Thoracic aorta (tissue), 2 donors: ENCODE data around the gene IP6K3. TPM values are rescaled to one million over a fixed set of nuclear protein-coding genes. Genes with fewer than 3 reads are reported as not detected.

Experiments
- ATAC-seq: fragments of 150-250 bp; one replicate; pipeline ENCODE4 v1.8.0; 2017; ENCODE audit warnings: low read depth; ENCODE audit not compliant: insufficient number of reproducible peaks, low FRiP score
- DNase-seq: peaks from one replicate; pipeline ENCODE4 v3.0.0-alpha.2; 2020; ENCODE audit warnings: low spot score
- H3K27ac ChIP-seq, 2 donors: fragments of 200-600 bp; sonication (generic); 1 replicate in 1 of 2; 2 replicates in 1 of 2; pipeline ENCODE4 v1.5.1; 2016; ENCODE audit warnings: mild to moderate bottlenecking in 2 of 2, moderate library complexity in 2 of 2
- H3K27me3 ChIP-seq: fragments of 200-600 bp; sonication (generic); replicated peaks from 2 replicates; pipeline ENCODE4 v1.6.0; 2016; ENCODE audit warnings: mild to moderate bottlenecking; ENCODE audit not compliant: insufficient read depth
- H3K36me3 ChIP-seq: fragments of 200-600 bp; sonication (generic); one replicate; pipeline ENCODE4 v1.5.1; 2016
- H3K4me1 ChIP-seq, 2 donors: fragments of 200-600 bp; sonication (generic); 1 replicate in 1 of 2; 2 replicates in 1 of 2; pipeline versions ENCODE4 v1.5.1 to v1.6.0; 2016; ENCODE audit warnings: low read depth in 2 of 2, mild to moderate bottlenecking in 1 of 2; ENCODE audit not compliant: control insufficient read depth in 1 of 2
- H3K4me3 ChIP-seq: fragments of 200-600 bp; sonication (generic); 2 replicates; pipeline ENCODE4 v1.5.1; 2016; ENCODE audit warnings: mild to moderate bottlenecking
- H3K9me3 ChIP-seq: fragments of 200-600 bp; sonication (generic); 2 replicates; pipeline ENCODE4 v1.5.1; 2016
- total RNA-seq, 2 donors: library from RNA; depleted of rRNA; stranded (reverse); fragments of >200 nt; gene quantifications; one replicate each; pipeline versions ENCODE4 v1.1.0 to v1.2.3, GENCODE V29; 2016
- TF ChIP-seq, protein P1 (sequence below): fragments of 200-600 bp; sonication (generic); IDR thresholded peaks from one replicate; pipeline ENCODE4 v1.5.1; 2019; ENCODE audit warnings: antibody characterized with exemption

The IP6K3 gene
- total RNA-seq, 2 donors from 2014 or later: 0.27 to 0.56 TPM

DNA sequence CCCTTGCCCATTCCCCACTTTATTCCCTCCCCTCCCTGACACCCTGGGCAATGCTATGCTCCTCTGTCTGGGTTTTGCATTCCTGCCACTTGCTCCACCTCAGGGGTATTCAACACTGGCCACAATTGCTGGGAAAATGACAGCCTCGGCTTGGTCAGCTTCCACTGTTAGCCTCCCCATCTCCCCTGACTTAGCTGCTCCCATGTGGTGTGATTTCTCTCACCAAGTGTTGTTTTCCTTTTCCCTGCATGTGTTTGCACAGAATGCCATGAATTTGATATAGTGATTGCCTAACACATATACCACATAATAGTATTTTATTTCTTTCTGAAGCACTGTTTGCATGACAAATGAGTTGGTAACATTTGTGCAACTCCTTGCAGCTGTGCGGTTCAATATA lies 43.7 kb upstream of the IP6K3 start:
- no peak for ATAC-seq
- DNase-seq: no peak
- no peaks in the 10 kb centered on the region for H3K36me3 ChIP-seq

GRCh38 chr6:33789550-33789895 lies 42.8 kb upstream of the IP6K3 start:
- Histone ChIP-seq H3K9me3 (no peaks in the 10 kb centered on the region), H3K4me3 (peak overlapping the region; percentile 88)
- ATAC-seq: no peak

More for the DNA sequence above, 43.7 kb upstream of the IP6K3 start:
- TF ChIP-seq, protein P1, sequence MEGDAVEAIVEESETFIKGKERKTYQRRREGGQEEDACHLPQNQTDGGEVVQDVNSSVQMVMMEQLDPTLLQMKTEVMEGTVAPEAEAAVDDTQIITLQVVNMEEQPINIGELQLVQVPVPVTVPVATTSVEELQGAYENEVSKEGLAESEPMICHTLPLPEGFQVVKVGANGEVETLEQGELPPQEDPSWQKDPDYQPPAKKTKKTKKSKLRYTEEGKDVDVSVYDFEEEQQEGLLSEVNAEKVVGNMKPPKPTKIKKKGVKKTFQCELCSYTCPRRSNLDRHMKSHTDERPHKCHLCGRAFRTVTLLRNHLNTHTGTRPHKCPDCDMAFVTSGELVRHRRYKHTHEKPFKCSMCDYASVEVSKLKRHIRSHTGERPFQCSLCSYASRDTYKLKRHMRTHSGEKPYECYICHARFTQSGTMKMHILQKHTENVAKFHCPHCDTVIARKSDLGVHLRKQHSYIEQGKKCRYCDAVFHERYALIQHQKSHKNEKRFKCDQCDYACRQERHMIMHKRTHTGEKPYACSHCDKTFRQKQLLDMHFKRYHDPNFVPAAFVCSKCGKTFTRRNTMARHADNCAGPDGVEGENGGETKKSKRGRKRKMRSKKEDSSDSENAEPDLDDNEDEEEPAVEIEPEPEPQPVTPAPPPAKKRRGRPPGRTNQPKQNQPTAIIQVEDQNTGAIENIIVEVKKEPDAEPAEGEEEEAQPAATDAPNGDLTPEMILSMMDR: no peak
- peaks cover 14 to 30% of the 10 kb centered on the region in 2 donors for H3K4me1 ChIP-seq
- H3K4me3 ChIP-seq: no peak overlapping the region
- H3K27ac ChIP-seq: no peak overlapping the region
- no peaks in the 10 kb centered on the region for H3K9me3 ChIP-seq
- H3K27me3 ChIP-seq: no peaks in the 10 kb centered on the region

GRCh38 chr6:33788694-33789549 lies 42.2 kb upstream of the IP6K3 start, which contains the start of gene LEMD2:
Gene LEMD2 (minus strand): TSS chr6:33789130. CDS start chr6:33789116, 14 bp downstream.
- peaks cover 17 to 35% of the 10 kb centered on the region in 2 donors for H3K4me1 ChIP-seq
- peak within 1 kb of the TSS; percentile 95 to 97 for H3K27ac ChIP-seq
- H3K36me3 ChIP-seq: peaks cover 6% of the 10 kb centered on the region
- peak; percentile 76 for DNase-seq
- no peaks in the 10 kb centered on the region for H3K27me3 ChIP-seq
- ATAC-seq: peak; percentile 84
- no peaks in the 10 kb centered on the region for H3K9me3 ChIP-seq
- TF ChIP-seq, protein P1: no peak
- H3K4me3 ChIP-seq: peak within 1 kb of the TSS; percentile 88

More at GRCh38 chr6:33789550-33789895, 42.8 kb upstream of the IP6K3 start:
- Histone ChIP-seq H3K36me3 (peaks cover 2% of the 10 kb centered on the region), H3K4me1 (peaks cover 17 to 35% of the 10 kb centered on the region in 2 donors), H3K27me3 (no peaks in the 10 kb centered on the region), H3K27ac (no peak overlapping the region)
- TF ChIP-seq, protein P1: no peak
- no peak for DNase-seq

DNA sequence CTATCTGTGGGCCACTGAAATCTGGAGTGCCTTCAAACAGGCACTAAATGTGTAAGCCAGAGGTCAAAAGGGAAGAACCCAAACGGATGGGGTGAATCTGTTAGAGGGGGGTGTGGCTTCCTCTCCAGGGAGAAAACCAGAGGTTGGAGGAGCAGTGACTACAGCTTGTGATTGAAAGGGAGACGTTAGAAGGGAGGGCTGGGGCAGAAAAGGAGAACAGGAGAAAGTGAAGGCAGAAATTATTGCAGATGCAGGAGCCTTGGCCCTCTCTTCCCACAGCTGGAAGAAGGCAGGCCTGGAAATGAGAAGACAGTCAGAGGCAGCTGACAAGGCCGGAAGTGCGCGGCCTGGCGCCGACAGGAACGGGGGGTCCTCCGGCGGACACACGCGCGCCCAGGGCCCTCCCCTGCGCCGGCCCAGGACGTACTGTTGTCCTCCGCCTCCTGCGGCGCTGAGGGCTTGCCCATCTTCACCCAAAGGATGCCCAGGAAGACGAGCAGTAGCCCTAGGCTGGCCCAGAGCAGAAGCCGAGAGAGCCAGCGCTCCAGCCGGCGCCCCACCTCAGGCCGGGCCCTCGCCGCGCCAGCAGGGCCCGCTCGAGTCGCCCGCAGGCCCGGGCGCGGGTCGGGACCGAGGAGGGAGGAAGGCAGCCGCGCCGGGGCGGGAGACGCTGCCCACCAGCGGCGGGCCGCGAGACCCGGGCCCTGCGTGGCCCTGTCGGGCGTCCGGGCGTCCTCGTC lies 41.4 kb upstream of the IP6K3 start:
- H3K9me3 ChIP-seq: no peaks in the 10 kb centered on the region
- TF ChIP-seq, protein P1: no peak
- ATAC-seq: peak; percentile 35
- H3K27me3 ChIP-seq: no peaks in the 10 kb centered on the region
- H3K4me3 ChIP-seq: peak overlapping the region; percentile 88
- H3K36me3 ChIP-seq: peaks cover 14% of the 10 kb centered on the region
- H3K27ac ChIP-seq: peak overlapping the region; percentile 95 to 97
- peaks cover 17 to 35% of the 10 kb centered on the region in 2 donors for H3K4me1 ChIP-seq
- DNase-seq: no peak

- peak overlapping the region; percentile 88 for H3K4me3 ChIP-seq
- no peak for ATAC-seq
- peaks cover 20% of the 10 kb centered on the region for H3K36me3 ChIP-seq
- TF ChIP-seq, protein P1: no peak
- H3K27me3 ChIP-seq: no peaks in the 10 kb centered on the region
- DNase-seq: no peak
- H3K27ac ChIP-seq: peak overlapping the region; percentile 95 to 97
- peaks cover 17 to 35% of the 10 kb centered on the region in 2 donors for H3K4me1 ChIP-seq
- no peaks in the 10 kb centered on the region for H3K9me3 ChIP-seq
Measured at GRCh38 chr6:33787346-33787953, 40.7 kb upstream of the IP6K3 start.
